Left lung (tissue), 10 donors: ENCODE measurements around the gene FAM20C. TPM values are rescaled to one million over a fixed set of nuclear protein-coding genes. Genes with fewer than 3 reads are reported as not detected.
A peak's percentile ranks its signal among the peaks of the same experiment; 100 is the strongest.

ENCODE experiments used
- ATAC-seq: fragments of 200-7000 bp; cut with Tn5 transposase; one replicate; pipeline ENCODE4 v1.9.1; 2020; ENCODE audit warnings: moderate library complexity
- DNase-seq, 4 donors: peaks; one replicate each; pipeline ENCODE4 v3.0.0-alpha.2; 2013 to 2020
- H3K27ac ChIP-seq, 2 donors: fragments of 200-600 bp; sonication (generic) in 1 of 2; one replicate each; pipeline versions ENCODE4 v1.5.0 to v1.8.0; 2020 to 2021
- H3K27me3 ChIP-seq, 2 donors: fragments of 200-600 bp; sonication (generic) in 1 of 2; one replicate each; pipeline versions ENCODE4 v1.5.0 to v1.8.0; 2020 to 2021
- H3K36me3 ChIP-seq, 2 donors: fragments of 200-600 bp; sonication (generic) in 1 of 2; one replicate each; pipeline versions ENCODE4 v1.5.0 to v1.8.0; 2020 to 2021
- H3K4me1 ChIP-seq, 2 donors: fragments of 200-600 bp; one replicate each; pipeline ENCODE4 v1.8.0; 2021
- H3K4me3 ChIP-seq, 2 donors: fragments of 200-600 bp; sonication (generic) in 1 of 2; one replicate each; pipeline versions ENCODE4 v1.5.0 to v1.8.0; 2020 to 2021; ENCODE audit warnings: mild to moderate bottlenecking in 1 of 2
- H3K9me3 ChIP-seq, 2 donors: fragments of 200-600 bp; sonication (generic) in 1 of 2; one replicate each; pipeline versions ENCODE4 v1.5.0 to v1.8.0; 2020 to 2021
- intact Hi-C, 2 donors: fragments of 100-400 bp; cut with DNase I; formaldehyde crosslinking; loops; one replicate each; pipeline versions ENCODE4 v1.11.2 to v1.14.2; 2022
- polyA plus RNA-seq, 6 donors: library from polyadenylated mRNA; unstranded; fragments of 120-200 nt; gene quantifications; one replicate each; pipeline ENCODE4 v1.2.1, GENCODE V29; 2013; ENCODE audit not compliant: insufficient read length in 6 of 6
- total RNA-seq, 2 donors: library from RNA; stranded (reverse); fragmentation: NEBNext Ultra II Directional; extraction: Animal tissue kit (Norgen Biotek cat#: 25700); gene quantifications; one replicate each; pipeline ENCODE4 v1.2.1, GENCODE V29; 2021
- TF ChIP-seq, protein P1 (sequence below), 2 donors: fragments of 200-600 bp; sonication (generic) in 1 of 2; IDR thresholded peaks; one replicate each; pipeline versions ENCODE4 v1.5.0 to v1.8.0; 2021; ENCODE audit warnings: antibody characterized with exemption in 2 of 2
- donor health status: DM: no; HTN: yes; CAD: no.
- donor health status: DM: no; HTN: no; CAD: no.

Gene FAM20C
- total and polyA plus RNA-seq, 8 donors: 21.2 to 75.5 (median 31.8) TPM

DNA sequence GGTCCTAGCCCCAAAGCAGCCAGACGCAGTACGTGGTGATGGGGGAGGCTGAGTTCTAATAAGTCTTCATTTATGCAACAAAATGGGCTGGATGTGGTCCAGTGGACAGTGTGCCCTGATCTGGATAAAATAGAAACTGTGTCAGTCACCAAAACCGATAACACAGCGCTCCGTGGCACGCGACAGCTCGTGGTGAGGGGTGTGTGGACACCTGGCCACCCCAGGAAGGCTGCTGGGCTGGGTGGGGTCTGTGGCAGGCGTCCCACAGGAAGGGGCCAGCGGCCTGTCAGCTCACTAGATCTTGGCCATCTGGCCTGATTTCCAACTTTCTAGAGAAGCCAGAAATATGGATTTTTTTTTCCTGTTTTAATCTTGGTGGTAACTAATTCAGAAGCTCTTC is 17.0 kb downstream of the FAM20C start:
- no peak for ATAC-seq
- peaks cover 0 to 16% of the 10 kb centered on the region in 2 donors for H3K4me1 ChIP-seq
- H3K4me3 ChIP-seq: no peak overlapping the region
- no peaks in the 10 kb centered on the region for H3K9me3 ChIP-seq
- TF ChIP-seq, protein P1, sequence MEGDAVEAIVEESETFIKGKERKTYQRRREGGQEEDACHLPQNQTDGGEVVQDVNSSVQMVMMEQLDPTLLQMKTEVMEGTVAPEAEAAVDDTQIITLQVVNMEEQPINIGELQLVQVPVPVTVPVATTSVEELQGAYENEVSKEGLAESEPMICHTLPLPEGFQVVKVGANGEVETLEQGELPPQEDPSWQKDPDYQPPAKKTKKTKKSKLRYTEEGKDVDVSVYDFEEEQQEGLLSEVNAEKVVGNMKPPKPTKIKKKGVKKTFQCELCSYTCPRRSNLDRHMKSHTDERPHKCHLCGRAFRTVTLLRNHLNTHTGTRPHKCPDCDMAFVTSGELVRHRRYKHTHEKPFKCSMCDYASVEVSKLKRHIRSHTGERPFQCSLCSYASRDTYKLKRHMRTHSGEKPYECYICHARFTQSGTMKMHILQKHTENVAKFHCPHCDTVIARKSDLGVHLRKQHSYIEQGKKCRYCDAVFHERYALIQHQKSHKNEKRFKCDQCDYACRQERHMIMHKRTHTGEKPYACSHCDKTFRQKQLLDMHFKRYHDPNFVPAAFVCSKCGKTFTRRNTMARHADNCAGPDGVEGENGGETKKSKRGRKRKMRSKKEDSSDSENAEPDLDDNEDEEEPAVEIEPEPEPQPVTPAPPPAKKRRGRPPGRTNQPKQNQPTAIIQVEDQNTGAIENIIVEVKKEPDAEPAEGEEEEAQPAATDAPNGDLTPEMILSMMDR (IDR thresholded peaks at IDR 0.05): no peak
- no peak for DNase-seq
- H3K27ac ChIP-seq: no peak overlapping the region
- intact Hi-C loops: no loop called here
- H3K36me3 ChIP-seq: peaks cover 0 to 42% of the 10 kb centered on the region in 2 donors
- H3K27me3 ChIP-seq: no peaks in the 10 kb centered on the region

GRCh38 chr7:209906-210305 is 17.5 kb downstream of the FAM20C start:
- H3K36me3 ChIP-seq: peaks cover 0 to 37% of the 10 kb centered on the region in 2 donors
- no peak for DNase-seq
- intact Hi-C loops: no loop called here
- peak; percentile 37 for ATAC-seq
- H3K4me3 ChIP-seq: no peak overlapping the region
- peak overlapping the region in 1 of 2 donors; percentile 23 for H3K27ac ChIP-seq
- H3K27me3 ChIP-seq: no peaks in the 10 kb centered on the region
- TF ChIP-seq, protein P1 (IDR thresholded peaks at IDR 0.05): no peak
- H3K9me3 ChIP-seq: no peaks in the 10 kb centered on the region
- H3K4me1 ChIP-seq: peaks cover 0 to 21% of the 10 kb centered on the region in 2 donors

DNA sequence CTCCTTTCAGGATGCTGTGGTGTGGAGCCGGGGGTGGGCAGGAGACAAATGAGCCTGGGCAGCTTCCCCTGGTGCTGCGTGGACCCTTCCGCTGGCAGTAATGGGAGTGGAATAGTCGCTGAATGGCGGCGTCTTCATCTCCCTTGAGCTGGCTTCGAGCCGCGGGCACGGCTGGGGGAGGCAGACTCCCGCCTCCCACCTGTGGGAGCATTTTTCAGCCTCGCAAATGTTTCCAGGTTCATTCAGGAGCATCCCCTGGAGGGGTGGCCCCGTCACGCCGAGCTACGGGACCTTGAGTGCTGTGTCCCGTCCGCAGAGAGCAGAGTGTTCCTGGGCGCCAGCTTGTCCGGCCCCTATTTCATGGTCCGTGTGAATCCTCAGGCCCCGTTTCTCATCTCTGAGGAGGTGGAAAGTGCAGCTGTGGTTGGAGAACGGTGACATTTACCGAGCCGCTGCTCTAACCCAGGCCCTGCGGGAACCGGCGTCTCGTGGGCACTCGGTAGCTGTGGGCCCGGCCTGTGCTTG is 18.1 kb downstream of the FAM20C start:
- Histone ChIP-seq H3K4me3 (no peak overlapping the region), H3K27ac (peak overlapping the region in 1 of 2 donors; percentile 23), H3K9me3 (no peaks in the 10 kb centered on the region), H3K27me3 (no peaks in the 10 kb centered on the region), H3K4me1 (peaks cover 0 to 21% of the 10 kb centered on the region in 2 donors), H3K36me3 (peaks cover 0 to 31% of the 10 kb centered on the region in 2 donors)
- TF ChIP-seq, protein P1 (IDR thresholded peaks at IDR 0.05): no peak
- intact Hi-C loops: no loop called here
- ATAC-seq: no peak
- no peak for DNase-seq

GRCh38 chr7:211033-211714 is 18.8 kb downstream of the FAM20C start:
- peaks cover 0 to 24% of the 10 kb centered on the region in 2 donors for H3K36me3 ChIP-seq
- H3K9me3 ChIP-seq: no peaks in the 10 kb centered on the region
- DNase-seq (no peak), ATAC-seq (no peak)
- peaks cover 0 to 21% of the 10 kb centered on the region in 2 donors for H3K4me1 ChIP-seq
- no peak overlapping the region for H3K27ac ChIP-seq
- TF ChIP-seq, protein P1 (IDR thresholded peaks at IDR 0.05): no peak
- H3K4me3 ChIP-seq: no peak overlapping the region
- intact Hi-C loops: no loop called here
- H3K27me3 ChIP-seq: no peaks in the 10 kb centered on the region

DNA sequence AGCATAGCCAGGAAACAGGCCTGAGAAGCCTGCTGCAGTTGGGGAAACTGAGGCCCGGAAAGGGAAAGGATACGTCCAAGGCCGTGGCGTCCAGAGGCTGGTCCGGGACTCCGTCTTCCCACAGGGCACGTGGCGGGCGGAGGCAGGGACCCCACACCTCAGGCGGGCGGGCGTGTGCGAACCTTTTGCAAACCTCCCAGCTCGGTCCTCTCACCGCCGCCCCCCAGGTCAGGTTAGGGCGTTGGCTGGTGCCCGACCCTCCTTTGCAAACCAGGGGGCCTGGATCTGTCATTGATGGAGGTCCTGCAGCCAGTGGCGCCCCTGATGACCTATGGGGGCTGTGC is 19.3 kb downstream of the FAM20C start:
- intact Hi-C loops: no loop called here
- H3K36me3 ChIP-seq: peaks cover 0 to 23% of the 10 kb centered on the region in 2 donors
- DNase-seq: no peak
- no peaks in the 10 kb centered on the region for H3K27me3 ChIP-seq
- TF ChIP-seq, protein P1 (IDR thresholded peaks at IDR 0.05): no peak
- H3K4me3 ChIP-seq: no peak overlapping the region
- no peak overlapping the region for H3K27ac ChIP-seq
- H3K4me1 ChIP-seq: peaks cover 0 to 21% of the 10 kb centered on the region in 2 donors
- ATAC-seq: no peak
- no peaks in the 10 kb centered on the region for H3K9me3 ChIP-seq
